Stimulated activated CD4-positive, alpha-beta T cell treated with anti-CD3 and anti-CD28 coated beads, Interleukin-1b, Interleukin-23, amount 100 ng/mL, for 48 hours (primary cell): ENCODE measurements around the gene GLOD4.
A peak's percentile ranks its signal among the peaks of the same experiment; 100 is the strongest.
"Not testable (repeated sequence)": the region's sequence is repeated elsewhere in the genome, so short reads cannot be mapped to it uniquely, and the experiment has no call there.

Experiments used
- DNase-seq: peaks from one replicate; pipeline ENCODE4 v3.0.0-alpha.2; 2020

Gene GLOD4, protein sequence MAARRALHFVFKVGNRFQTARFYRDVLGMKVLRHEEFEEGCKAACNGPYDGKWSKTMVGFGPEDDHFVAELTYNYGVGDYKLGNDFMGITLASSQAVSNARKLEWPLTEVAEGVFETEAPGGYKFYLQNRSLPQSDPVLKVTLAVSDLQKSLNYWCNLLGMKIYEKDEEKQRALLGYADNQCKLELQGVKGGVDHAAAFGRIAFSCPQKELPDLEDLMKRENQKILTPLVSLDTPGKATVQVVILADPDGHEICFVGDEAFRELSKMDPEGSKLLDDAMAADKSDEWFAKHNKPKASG

DNA sequence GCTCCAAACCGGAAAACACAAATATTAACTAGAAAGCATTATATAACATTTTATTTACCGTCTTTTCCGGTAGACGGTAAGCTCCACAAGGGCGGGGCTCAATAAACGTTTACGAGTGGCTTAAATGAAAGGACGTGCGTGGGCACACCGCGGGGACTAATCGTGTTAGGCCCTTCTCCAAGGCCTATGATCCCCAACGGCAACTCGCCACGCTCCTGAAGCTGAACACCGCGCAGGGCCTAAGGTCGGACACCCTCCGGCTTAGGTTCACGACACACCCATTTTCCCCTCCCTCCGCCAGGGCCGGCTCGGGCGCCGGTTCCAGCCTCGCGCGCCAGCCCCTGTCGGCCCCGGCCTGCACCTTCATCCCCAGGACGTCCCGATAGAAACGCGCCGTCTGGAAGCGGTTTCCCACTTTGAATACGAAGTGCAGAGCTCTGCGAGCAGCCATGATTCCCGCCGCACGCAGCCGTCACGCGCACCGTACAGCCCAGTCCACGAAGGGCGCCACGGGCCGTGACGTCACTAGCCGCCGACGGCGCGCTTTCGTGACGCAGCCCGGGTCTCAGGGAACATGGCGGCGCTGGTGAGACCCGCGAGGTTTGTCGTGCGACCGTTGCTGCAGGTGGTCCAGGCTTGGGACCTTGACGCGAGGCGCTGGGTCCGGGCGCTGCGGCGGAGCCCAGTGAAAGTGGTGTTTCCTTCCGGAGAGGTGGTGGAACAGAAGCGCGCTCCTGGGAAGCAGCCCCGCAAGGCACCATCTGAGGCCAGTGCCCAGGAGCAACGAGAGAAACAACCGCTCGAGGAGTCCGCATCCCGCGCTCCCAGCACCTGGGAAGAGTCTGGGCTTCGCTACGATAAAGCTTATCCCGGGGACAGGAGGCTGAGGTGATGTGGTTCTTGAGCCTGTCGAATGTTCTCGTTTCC lies at the start of gene GLOD4, which contains the start of gene MRM3:
GLOD4 (minus strand) TSS at position 476 of the 927 bp plus-strand sequence; CDS start at position 451, 25 bp downstream.
MRM3 (plus strand) TSS at position 549 of the 927 bp plus-strand sequence; CDS start at position 575, 26 bp downstream.
- DNase-seq = peak; percentile 92

GRCh38 chr17:830950-831349 lies 48.9 kb upstream of the GLOD4 start:
- no peak for DNase-seq

GRCh38 chr17:830381-830780 lies 48.3 kb upstream of the GLOD4 start:
- no peak for DNase-seq

DNA sequence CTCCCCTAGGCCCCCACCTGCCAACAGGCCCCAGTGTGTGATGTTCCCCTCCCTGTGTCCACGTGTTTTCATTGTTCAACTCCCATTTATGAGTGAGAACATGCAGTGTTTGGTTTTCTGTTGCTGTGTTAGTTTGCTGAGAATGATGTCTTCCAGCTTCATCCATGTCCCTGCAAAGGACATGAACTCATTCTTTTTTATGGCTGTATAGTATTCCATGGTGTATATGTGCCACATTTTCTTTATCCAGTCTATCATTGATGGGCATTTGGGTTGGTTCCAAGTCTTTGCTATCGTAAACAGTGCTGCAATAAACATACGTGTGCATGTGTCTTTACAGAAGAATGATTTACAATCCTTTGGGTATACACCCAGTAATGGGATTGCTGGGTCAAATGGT lies 47.5 kb upstream of the GLOD4 start:
- not testable (repeated sequence) for DNase-seq

DNA sequence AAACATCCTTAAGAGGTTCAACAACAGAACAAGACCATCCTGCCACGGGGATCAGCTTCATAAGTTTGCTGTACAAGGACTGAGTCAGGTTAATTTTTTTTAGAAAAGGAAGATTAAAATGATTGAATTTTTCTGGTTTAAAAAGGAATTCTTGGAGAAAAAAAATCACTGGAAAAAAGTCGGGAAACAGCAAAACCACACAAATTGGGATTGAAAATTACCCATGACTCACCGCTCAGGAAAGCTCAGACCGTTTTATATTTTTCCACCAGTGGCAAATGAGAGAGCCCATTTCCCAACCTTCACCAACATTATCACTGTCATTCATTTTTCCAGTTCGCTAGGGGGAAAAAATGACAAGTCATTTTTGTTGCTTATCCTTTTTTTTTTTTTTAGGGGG lies 46.7 kb upstream of the GLOD4 start:
- DNase-seq = no peak

GRCh38 chr17:826778-827177 lies 44.7 kb upstream of the GLOD4 start:
- no peak for DNase-seq

- DNase-seq = no peak
These were observed 43.1 kb upstream of the GLOD4 start for GRCh38 chr17:825216-825615.

GRCh38 chr17:824378-824777 lies 42.3 kb upstream of the GLOD4 start:
- no peak for DNase-seq

DNA sequence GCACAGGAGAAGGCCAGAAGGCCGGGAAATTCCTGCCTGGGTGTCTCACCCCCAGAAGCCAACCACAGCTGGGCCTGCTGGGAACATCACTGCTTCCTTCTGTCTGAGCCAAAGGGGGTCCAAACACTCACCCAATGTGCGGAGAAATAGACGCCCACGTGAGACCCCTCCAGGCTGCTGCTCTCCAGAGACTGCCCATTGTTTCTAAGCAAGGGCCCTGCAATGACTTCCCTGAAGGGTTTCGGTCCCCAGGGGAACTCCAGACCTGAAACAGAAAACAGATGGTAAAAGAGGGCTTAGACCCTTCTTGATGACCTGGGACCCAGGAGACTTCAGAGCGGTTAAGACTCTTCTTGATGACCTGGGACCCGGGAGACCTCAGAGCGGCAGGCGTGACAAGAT lies 41.4 kb upstream of the GLOD4 start:
- no peak for DNase-seq

- no peak for DNase-seq
These were observed 37.2 kb upstream of the GLOD4 start for GRCh38 chr17:819251-819650.

DNA sequence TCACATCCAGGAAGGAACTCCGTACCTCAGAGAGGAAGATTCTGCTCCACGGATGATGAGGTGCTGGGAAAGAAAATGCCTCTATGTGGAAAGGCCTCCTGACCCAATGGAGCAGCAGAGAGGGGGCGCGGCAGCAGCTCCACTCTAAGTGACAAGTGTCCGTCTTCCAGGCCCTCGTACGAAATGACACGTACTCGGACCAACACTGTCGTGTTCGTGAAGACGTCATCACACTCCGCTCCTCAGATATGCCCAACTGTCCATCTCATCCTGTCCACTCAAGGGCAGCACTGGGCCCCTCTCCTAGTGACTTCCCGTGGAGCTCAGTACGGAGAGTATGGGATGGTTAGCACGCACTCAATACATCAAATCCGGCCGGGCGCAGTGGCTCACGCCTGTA lies 32.3 kb upstream of the GLOD4 start:
- no peak for DNase-seq

DNA sequence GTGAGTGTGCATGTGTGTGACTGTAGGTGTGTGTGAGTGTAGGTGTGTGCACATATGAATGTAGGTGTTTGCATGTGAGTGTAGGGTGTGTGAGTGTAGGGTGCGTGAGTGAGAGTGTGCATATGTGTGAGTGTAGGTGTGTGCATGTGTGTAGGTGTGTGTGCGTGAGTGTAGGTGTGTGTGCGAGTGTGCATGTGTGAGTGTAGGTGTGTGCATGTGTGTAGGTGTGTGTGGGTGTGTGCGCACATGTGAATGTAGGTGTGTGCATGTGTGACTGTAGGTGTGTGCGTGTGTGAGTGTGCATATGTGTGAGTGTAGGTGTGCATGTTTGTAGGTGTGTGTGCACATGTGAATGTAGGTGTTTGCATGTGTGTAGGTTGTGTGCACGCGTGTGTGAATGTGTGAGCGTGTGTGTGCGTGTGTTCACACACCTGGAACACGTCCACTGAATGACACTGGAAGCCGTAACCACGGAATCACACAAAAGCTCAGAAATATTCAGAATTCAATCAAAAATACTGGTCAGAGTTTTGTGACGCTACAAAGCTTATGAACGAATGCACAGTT lies 30.6 kb upstream of the GLOD4 start:
- DNase-seq = no peak

GRCh38 chr17:811051-811784 lies 29.1 kb upstream of the GLOD4 start:
- DNase-seq = no peak

- DNase-seq = no peak
These were observed 25.6 kb upstream of the GLOD4 start for GRCh38 chr17:807523-808294.

DNA sequence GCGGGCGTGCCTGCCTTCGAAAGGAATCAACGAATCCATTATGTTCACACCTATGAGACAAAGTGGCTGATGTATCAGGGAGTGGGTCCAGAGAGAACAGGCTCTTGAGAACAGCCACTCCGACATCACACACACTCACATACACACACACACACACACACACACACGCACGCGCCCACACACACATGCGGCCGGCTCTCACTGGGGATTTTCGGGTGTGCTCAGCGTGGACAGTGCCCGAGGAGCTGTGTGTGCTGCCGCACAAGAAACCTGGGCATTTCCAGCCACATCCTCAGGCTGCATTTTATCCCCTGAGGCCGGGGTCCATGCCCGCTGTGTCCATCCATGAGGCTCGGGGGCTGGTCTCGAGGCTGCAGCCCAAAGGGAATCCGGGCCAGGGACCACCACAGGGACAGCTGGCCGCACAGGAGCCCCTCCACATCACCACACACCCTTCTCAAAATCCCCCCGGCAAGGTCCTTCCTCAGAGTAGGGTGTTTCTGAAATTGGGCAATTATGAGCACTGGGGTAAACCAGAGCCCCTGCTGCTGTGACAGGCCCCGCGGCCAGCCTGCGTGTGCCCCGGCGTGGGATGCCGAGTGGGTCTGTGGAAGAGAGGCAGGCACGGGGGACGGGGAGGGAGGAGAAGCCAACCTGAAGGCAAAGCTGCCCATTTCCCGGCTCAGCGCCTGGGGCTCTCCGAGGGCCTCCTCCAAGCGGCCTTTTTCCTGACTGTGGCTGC lies 24.9 kb upstream of the GLOD4 start:
- no peak for DNase-seq

GRCh38 chr17:806346-806745 lies 24.3 kb upstream of the GLOD4 start:
- no peak for DNase-seq

DNA sequence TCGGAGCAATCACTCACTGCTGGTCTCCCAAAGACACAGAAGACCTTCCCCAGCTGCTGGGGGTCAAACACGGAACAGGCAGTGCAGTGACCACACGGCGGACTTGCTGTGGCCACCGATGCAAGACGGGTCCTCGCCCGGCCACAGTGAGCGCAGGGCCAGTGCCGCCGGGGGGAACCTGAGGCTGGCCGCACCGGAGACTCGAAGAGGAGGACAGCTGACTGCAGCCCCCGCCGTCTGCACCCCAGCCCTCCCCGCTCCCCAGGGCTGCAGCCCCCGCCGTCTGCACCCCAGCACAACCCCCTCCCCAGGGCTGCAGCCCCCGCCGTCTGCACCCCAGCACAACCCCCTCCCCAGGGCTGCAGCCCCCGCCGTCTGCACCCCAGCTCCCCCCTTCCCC lies 23.8 kb upstream of the GLOD4 start:
- not testable (repeated sequence) for DNase-seq

- no peak for DNase-seq
These were observed 22.7 kb upstream of the GLOD4 start for GRCh38 chr17:804541-805435.

DNA sequence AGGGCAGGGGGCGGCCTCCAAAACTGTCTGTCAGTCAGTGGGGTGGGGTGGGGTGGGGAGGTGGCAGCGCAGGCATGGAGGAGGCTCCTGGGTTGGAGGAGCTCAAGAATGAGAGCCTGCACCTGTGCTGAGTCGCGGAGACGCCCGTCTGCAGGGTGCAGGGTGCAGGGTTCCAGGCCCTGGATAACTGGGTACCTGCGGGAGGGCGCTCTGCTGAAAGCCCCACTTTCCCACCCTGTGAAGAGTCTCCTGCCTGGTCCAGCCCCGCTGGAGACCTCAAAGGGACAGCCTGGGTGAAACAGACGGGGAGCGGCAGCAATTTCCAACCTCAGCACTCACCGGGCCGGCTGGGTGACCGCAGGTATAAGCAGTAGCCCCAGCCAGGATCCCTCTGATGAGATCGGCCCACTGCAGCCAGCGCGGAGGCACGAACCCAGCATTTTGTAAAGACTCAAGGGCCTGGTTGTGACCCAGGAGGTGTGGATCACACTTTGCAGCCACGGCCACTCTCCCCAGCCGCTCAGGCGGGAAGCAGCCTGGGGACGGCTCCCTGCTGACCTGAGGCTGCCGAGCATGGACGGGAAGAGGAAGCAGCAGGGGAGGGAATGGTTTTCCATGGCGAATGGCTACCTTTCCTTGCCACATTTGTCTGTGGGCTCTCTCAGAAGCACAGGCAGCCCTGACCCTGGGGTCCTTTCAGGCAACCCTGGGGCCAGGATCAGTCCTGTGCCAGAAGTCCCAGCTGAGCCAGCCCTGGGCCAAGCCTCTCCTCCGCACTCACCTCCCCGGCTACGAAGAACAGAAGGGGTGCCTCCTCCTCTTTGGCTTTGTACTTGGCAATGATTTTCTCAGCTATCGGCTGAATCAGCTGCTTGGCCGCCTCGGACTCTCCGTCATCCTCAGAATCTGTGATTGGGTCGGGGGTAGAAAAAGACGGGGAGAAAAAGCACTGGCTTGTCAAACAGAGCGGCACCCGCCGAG lies 21.1 kb upstream of the GLOD4 start:
- no peak for DNase-seq
